ENCODE data around the gene STKLD1.

STKLD1 gene

DNA sequence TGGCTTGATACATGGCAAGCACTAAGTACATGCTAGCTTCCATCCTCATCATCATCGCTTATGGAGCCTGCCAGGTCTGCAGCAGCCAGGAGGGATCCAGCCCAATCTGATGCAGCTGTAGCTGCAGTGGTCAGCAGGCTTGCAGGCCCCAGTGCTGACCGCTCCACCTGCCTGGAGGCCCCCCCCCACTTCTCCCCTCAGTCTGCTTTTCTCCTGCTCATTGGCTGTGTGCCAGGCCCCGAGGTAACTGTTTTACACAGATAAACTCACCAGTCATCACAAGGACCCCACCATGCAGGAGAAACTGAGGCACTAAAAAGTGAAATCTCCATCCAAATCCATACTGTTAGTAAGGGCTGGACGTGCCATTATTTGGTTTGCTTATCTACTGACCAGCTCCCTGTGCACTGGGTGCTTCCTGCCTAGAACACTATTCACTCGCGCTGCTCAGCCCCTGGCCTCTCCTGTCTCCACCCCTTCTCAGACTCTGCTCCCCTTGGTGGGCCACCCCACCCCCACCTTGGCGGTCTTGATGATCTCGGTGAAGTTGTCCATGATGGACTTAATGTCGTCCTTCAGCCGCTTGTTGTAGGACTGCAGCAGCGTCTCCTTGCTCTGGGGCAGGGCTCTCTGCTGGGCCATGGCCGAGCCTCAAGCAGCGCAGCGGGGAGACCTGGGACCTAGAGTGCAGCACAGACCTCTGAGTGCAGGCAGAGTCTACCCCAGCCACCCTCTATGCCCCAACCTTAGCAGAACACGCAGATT is 30.0 kb upstream of the STKLD1 start:
- no peaks in the 10 kb centered on the region for H3K9me3 ChIP-seq (ENCODE audit: control insufficient read depth, low read length)
- peaks cover 26% of the 10 kb centered on the region for H3K4me1 ChIP-seq (ENCODE audit: control insufficient read depth, insufficient read depth, low read length)
- no peak for DNase-seq (ENCODE audit: low read depth)
- peak overlapping the region; percentile 99 for H3K9ac ChIP-seq (ENCODE audit: low read length)
- no peaks in the 10 kb centered on the region for H3K27me3 ChIP-seq (replicated peaks; ENCODE audit: control insufficient read depth, insufficient read depth, low read length)
- peaks cover 58% of the 10 kb centered on the region for H3K36me3 ChIP-seq (ENCODE audit: control insufficient read depth, insufficient read depth, low read length, severe bottlenecking)
- H3K4me3 ChIP-seq (ENCODE audit: low read length) = peak overlapping the region; percentile 98

DNA sequence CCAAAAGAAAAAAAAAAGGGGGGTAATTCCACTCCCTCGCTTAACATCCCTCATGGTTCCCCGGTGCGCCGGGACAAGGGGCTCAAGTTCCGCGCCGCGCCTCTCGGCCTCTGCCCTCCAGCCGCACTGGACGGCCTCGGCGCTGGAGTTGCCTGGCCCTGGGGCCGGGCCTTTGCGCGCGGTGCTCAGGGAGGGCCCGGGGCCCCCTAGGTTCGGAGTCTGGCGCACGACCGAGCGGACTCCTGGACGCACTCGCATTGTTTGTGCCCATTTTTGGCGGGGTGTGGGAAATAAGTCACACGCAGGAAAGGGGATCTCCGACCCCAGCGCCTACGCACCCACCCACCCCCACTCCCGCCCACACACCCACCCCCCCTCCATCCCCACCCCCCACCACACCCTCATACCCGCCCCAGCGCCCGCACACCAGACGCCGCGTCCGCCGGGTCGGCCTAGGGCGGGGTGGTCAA is 28.6 kb upstream of the STKLD1 start:
- peak; percentile 69 for DNase-seq (ENCODE audit: low read depth)
- Histone ChIP-seq H3K27me3 (replicated peaks; ENCODE audit: control insufficient read depth, insufficient read depth, low read length) (no peaks in the 10 kb centered on the region), H3K36me3 (ENCODE audit: control insufficient read depth, insufficient read depth, low read length, severe bottlenecking) (peaks cover 59% of the 10 kb centered on the region), H3K4me3 (ENCODE audit: low read length) (peak overlapping the region; percentile 98), H3K9me3 (ENCODE audit: control insufficient read depth, low read length) (no peaks in the 10 kb centered on the region), H3K4me1 (ENCODE audit: control insufficient read depth, insufficient read depth, low read length) (peaks cover 33% of the 10 kb centered on the region), H3K9ac (ENCODE audit: low read length) (peak overlapping the region; percentile 99)

- Histone ChIP-seq H3K27me3 (replicated peaks; ENCODE audit: control insufficient read depth, insufficient read depth, low read length) (no peaks in the 10 kb centered on the region), H3K36me3 (ENCODE audit: control insufficient read depth, insufficient read depth, low read length, severe bottlenecking) (peaks cover 59% of the 10 kb centered on the region)
Observed at GRCh38 chr9:133347985-133348717, 28.0 kb upstream of the STKLD1 start, which contains the start of the genes MED22 and RPL7A. TSS of gene MED22 (minus strand) at chr9:133348131. CDS start at chr9:133346662, 1,469 bp downstream. TSS of gene RPL7A (plus strand) at chr9:133348218. CDS start at chr9:133348244, 26 bp downstream.

DNA sequence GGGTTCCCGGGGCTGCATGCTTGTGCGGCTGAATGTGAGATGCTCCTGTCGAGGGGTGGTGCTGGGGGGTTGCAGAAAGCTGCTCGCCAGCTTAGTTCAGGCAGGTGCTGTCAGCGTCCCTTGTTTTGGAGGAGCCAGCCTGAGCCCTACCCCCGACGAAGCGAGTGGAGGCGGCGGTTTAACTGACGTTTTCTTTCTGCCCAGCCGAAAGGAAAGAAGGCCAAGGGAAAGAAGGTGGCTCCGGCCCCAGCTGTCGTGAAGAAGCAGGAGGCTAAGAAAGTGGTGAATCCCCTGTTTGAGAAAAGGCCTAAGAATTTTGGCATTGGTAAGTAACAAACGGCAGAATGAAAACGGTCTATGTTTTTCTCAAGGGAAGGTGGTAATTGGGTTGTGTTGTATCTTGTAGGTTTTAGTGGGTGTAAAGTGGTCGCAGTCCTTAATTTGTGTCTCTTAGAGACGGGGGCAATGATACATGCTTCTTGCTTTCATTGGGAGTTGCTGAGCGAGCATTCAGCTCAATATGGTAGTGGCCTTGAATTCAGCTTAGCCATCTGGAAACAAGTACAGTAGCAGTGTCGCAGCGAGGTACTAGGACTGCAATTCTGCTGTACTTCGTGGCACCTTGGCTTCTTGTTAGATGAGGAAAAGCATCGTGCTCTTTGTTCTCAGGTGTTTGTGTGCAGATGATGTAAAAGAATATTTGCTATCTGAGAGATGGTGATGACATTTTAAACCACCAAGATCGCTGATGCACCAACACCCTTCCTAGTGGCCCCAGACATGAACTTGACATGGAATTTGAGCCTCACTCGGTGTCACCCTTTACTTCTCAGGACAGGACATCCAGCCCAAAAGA is 27.2 kb upstream of the STKLD1 start:
- Histone ChIP-seq H3K9me3 (ENCODE audit: control insufficient read depth, low read length) (no peaks in the 10 kb centered on the region), H3K4me1 (ENCODE audit: control insufficient read depth, insufficient read depth, low read length) (peaks cover 37% of the 10 kb centered on the region), H3K36me3 (ENCODE audit: control insufficient read depth, insufficient read depth, low read length, severe bottlenecking) (peaks cover 57% of the 10 kb centered on the region), H3K9ac (ENCODE audit: low read length) (peak overlapping the region; percentile 99), H3K4me3 (ENCODE audit: low read length) (peak overlapping the region; percentile 98), H3K27me3 (replicated peaks; ENCODE audit: control insufficient read depth, insufficient read depth, low read length) (no peaks in the 10 kb centered on the region)
- DNase-seq (ENCODE audit: low read depth) = peak; percentile 20

More at GRCh38 chr9:133347985-133348717, 28.0 kb upstream of the STKLD1 start, which contains the start of the genes MED22 and RPL7A:
- Histone ChIP-seq H3K9me3 (ENCODE audit: control insufficient read depth, low read length) (no peaks in the 10 kb centered on the region), H3K4me1 (ENCODE audit: control insufficient read depth, insufficient read depth, low read length) (peaks cover 34% of the 10 kb centered on the region), H3K9ac (ENCODE audit: low read length) (peak within 1 kb of the TSS; percentile 99), H3K4me3 (ENCODE audit: low read length) (peak within 1 kb of the TSS; percentile 98)
- DNase-seq (ENCODE audit: low read depth) = peak; percentile 98

GRCh38 chr9:133349965-133350616 is 26.1 kb upstream of the STKLD1 start:
- no peaks in the 10 kb centered on the region for H3K9me3 ChIP-seq (ENCODE audit: control insufficient read depth, low read length)
- H3K27me3 ChIP-seq (replicated peaks; ENCODE audit: control insufficient read depth, insufficient read depth, low read length) = no peaks in the 10 kb centered on the region
- peak overlapping the region; percentile 98 for H3K4me3 ChIP-seq (ENCODE audit: low read length)
- H3K9ac ChIP-seq (ENCODE audit: low read length) = peak overlapping the region; percentile 99
- peaks cover 52% of the 10 kb centered on the region for H3K36me3 ChIP-seq (ENCODE audit: control insufficient read depth, insufficient read depth, low read length, severe bottlenecking)
- peaks cover 45% of the 10 kb centered on the region for H3K4me1 ChIP-seq (ENCODE audit: control insufficient read depth, insufficient read depth, low read length)
- no peak for DNase-seq (ENCODE audit: low read depth)

GRCh38 chr9:133351526-133351907 is 24.6 kb upstream of the STKLD1 start:
- Histone ChIP-seq H3K9me3 (ENCODE audit: control insufficient read depth, low read length) (no peaks in the 10 kb centered on the region), H3K36me3 (ENCODE audit: control insufficient read depth, insufficient read depth, low read length, severe bottlenecking) (peaks cover 52% of the 10 kb centered on the region), H3K9ac (ENCODE audit: low read length) (no peak overlapping the region), H3K4me1 (ENCODE audit: control insufficient read depth, insufficient read depth, low read length) (peaks cover 46% of the 10 kb centered on the region), H3K4me3 (ENCODE audit: low read length) (no peak overlapping the region), H3K27me3 (replicated peaks; ENCODE audit: control insufficient read depth, insufficient read depth, low read length) (no peaks in the 10 kb centered on the region)
- peak; percentile 48 for DNase-seq (ENCODE audit: low read depth)

DNA sequence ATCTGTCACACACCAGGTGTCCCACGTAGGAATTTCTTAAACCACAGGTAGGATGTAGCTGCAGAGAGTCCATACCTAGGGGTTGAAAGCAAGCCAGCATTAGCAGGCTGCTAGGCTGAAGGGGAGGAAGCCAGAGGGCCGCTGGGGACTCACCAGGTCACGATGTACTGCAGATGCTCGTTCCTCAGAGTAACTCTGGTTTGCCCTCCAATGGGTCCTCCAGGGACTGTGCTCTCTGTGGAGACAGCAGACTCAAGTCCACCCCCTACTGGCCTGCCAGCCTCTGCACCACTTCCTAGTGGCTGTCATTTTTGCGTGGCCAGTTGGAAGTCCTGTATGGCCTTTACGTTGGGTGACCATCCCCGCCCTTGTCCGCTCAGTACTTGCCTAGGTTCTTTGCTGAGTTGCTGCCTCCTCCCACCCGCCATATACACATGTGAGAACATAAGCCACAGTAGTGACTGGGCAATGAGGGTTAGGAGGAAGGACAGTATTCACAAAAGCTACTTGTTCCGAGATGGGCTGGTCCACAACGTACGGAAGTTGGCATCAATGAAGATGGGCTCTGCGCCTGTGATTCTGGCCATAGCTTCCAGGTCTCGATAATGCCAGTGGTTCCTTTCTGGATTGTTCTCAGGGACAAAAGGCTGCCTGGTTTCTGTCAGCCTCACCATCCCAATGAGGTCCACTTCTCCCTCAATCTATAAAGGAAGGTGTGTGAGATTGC is 24.1 kb upstream of the STKLD1 start:
- Histone ChIP-seq H3K9me3 (ENCODE audit: control insufficient read depth, low read length) (no peaks in the 10 kb centered on the region), H3K36me3 (ENCODE audit: control insufficient read depth, insufficient read depth, low read length, severe bottlenecking) (peaks cover 52% of the 10 kb centered on the region), H3K4me3 (ENCODE audit: low read length) (no peak overlapping the region), H3K9ac (ENCODE audit: low read length) (no peak overlapping the region), H3K4me1 (ENCODE audit: control insufficient read depth, insufficient read depth, low read length) (peaks cover 42% of the 10 kb centered on the region), H3K27me3 (replicated peaks; ENCODE audit: control insufficient read depth, insufficient read depth, low read length) (no peaks in the 10 kb centered on the region)
- peak; percentile 59 for DNase-seq (ENCODE audit: low read depth)

- Histone ChIP-seq H3K27me3 (replicated peaks; ENCODE audit: control insufficient read depth, insufficient read depth, low read length) (no peaks in the 10 kb centered on the region), H3K4me3 (ENCODE audit: low read length) (no peak overlapping the region), H3K9me3 (ENCODE audit: control insufficient read depth, low read length) (no peaks in the 10 kb centered on the region), H3K36me3 (ENCODE audit: control insufficient read depth, insufficient read depth, low read length, severe bottlenecking) (peaks cover 52% of the 10 kb centered on the region), H3K4me1 (ENCODE audit: control insufficient read depth, insufficient read depth, low read length) (peaks cover 49% of the 10 kb centered on the region), H3K9ac (ENCODE audit: low read length) (peak overlapping the region; percentile 38)
- no peak for DNase-seq (ENCODE audit: low read depth)
Observed at GRCh38 chr9:133352635-133353340, 23.4 kb upstream of the STKLD1 start.

GRCh38 chr9:133353548-133353947 is 22.6 kb upstream of the STKLD1 start:
- Histone ChIP-seq H3K4me3 (ENCODE audit: low read length) (no peak overlapping the region), H3K4me1 (ENCODE audit: control insufficient read depth, insufficient read depth, low read length) (peaks cover 49% of the 10 kb centered on the region), H3K9ac (ENCODE audit: low read length) (peak overlapping the region; percentile 38), H3K27me3 (replicated peaks; ENCODE audit: control insufficient read depth, insufficient read depth, low read length) (no peaks in the 10 kb centered on the region), H3K9me3 (ENCODE audit: control insufficient read depth, low read length) (no peaks in the 10 kb centered on the region), H3K36me3 (ENCODE audit: control insufficient read depth, insufficient read depth, low read length, severe bottlenecking) (peaks cover 52% of the 10 kb centered on the region)
- DNase-seq (ENCODE audit: low read depth) = no peak

Data from adipocyte (in vitro differentiated cells).